MM.1S (cell line): ENCODE measurements around the gene NEURL3.

ENCODE experiments used
- CTCF ChIP-seq: fragments of 300-600 bp; sonication (generic); IDR thresholded peaks from 2 replicates; pipeline ENCODE4 v1.5.1; 2016; ENCODE audit warnings: antibody characterized with exemption, low read length, mixed read lengths
- EZH2 ChIP-seq: fragments of 300-600 bp; sonication (generic); optimal IDR thresholded peaks from 2 replicates; pipeline ENCODE3; 2017; ENCODE audit warnings: low read depth, mild to moderate bottlenecking, antibody characterized with exemption, low read length, mixed read lengths
- EZH2phosphoT487 ChIP-seq: fragments of 300-600 bp; sonication (generic); IDR thresholded peaks from 2 replicates; pipeline ENCODE4 v1.6.1; 2018; ENCODE audit warnings: antibody characterized with exemption, low read length

DNA sequence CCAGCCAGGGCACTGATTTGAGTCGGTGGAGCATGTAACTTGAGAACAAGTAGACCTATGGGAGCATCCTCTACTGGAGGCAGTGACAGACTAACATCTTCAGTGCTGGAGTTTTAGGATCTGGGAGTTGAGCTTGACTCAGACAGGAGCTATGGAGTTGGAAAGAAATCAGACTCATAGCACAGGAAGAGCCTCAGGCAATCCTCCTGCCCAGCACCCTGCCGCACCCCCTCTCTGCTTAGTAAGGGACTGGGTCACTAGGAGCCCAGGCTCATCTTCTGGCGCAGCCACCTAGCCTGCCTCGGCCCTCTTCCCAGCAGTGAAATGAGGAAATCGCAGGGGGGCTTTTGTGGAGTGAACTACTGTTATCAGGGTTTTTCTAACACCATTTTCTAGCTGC lies 35.0 kb upstream of the NEURL3 start:
- TF ChIP-seq CTCF = no peak
- no peak for TF ChIP-seq EZH2
- TF ChIP-seq EZH2phosphoT487 = no peak
